HG02588 (cell line): ENCODE data around the gene NCAN.
"Not testable (repeated sequence)": the region's sequence is repeated elsewhere in the genome, so short reads cannot be mapped to it uniquely, and the experiment has no call there.

Experiments
- ATAC-seq: cut with Tn5 transposase; IDR thresholded peaks from one replicate; pipeline ENCODE4 v1.9.1; 2021; ENCODE audit warnings: mild to moderate bottlenecking, moderate library complexity; ENCODE audit not compliant: unreplicated experiment

The NCAN gene

GRCh38 chr19:19192910-19193423 lies 18.8 kb upstream of the NCAN start:
- ATAC-seq, result no peak

- no peak for ATAC-seq
Measured at GRCh38 chr19:19193926-19194325, 17.8 kb upstream of the NCAN start.

GRCh38 chr19:19201697-19202630 lies 9.8 kb upstream of the NCAN start:
- no peak for ATAC-seq

GRCh38 chr19:19202707-19203011 lies 9.1 kb upstream of the NCAN start:
- ATAC-seq, result peak; percentile 8

GRCh38 chr19:19203012-19203856 lies 8.5 kb upstream of the NCAN start, which contains the start of gene NR2C2AP:
Gene NR2C2AP, minus strand, starts transcription at chr19:19203414. Its CDS starts 354 bp downstream, at chr19:19203060.
- peak; percentile 59 for ATAC-seq

- ATAC-seq, result no peak
Measured at GRCh38 chr19:19204181-19204580, 7.6 kb upstream of the NCAN start.

- no peak for ATAC-seq
Measured at GRCh38 chr19:19205416-19206410, 6.0 kb upstream of the NCAN start.

- ATAC-seq, result no peak
Measured at GRCh38 chr19:19206938-19207337, 4.8 kb upstream of the NCAN start.

- no peak for ATAC-seq
Measured at GRCh38 chr19:19207637-19208572, 3.9 kb upstream of the NCAN start.

GRCh38 chr19:19209372-19209771 lies 2.4 kb upstream of the NCAN start:
- ATAC-seq, result no peak

- no peak for ATAC-seq
Measured at GRCh38 chr19:19212916-19213315, 1.2 kb downstream of the NCAN start.

- no peak for ATAC-seq
Measured at GRCh38 chr19:19213426-19214158, 1.8 kb downstream of the NCAN start.

- no peak for ATAC-seq
Measured at GRCh38 chr19:19214159-19214490, 2.4 kb downstream of the NCAN start.

- ATAC-seq, result no peak
Measured at GRCh38 chr19:19214892-19215291, 3.1 kb downstream of the NCAN start.

GRCh38 chr19:19215792-19216191 lies 4.0 kb downstream of the NCAN start:
- no peak for ATAC-seq

GRCh38 chr19:19217099-19217498 lies 5.3 kb downstream of the NCAN start:
- ATAC-seq, result no peak

GRCh38 chr19:19218911-19219310 lies 7.2 kb downstream of the NCAN start:
- no peak for ATAC-seq

- not testable (repeated sequence) for ATAC-seq
Measured at GRCh38 chr19:19221000-19221399, 9.2 kb downstream of the NCAN start.

- no peak for ATAC-seq
Measured at GRCh38 chr19:19223060-19223459, 11.3 kb downstream of the NCAN start.
